Ishikawa (cell line): ENCODE data around the gene CGB1.

Source experiments
- CEBPB ChIP-seq: IDR thresholded peaks from 2 replicates; pipeline ENCODE4 v1.6.1; 2012
- CREB1 ChIP-seq: IDR thresholded peaks from 2 replicates; pipeline ENCODE4 v1.6.1; 2012; ENCODE audit warnings: low read depth
- EGR1 ChIP-seq: IDR thresholded peaks from 2 replicates; pipeline ENCODE4 v1.6.1; 2012
- EP300 ChIP-seq: IDR thresholded peaks from 2 replicates; pipeline ENCODE4 v1.6.1; 2012; ENCODE audit warnings: borderline replicate concordance
- FOXM1 ChIP-seq: IDR thresholded peaks from 2 replicates; pipeline ENCODE4 v1.6.1; 2012; ENCODE audit warnings: low read depth, borderline replicate concordance
- MAX ChIP-seq: IDR thresholded peaks from 2 replicates; pipeline ENCODE4 v1.6.1; 2012
- NFIC ChIP-seq: IDR thresholded peaks from 2 replicates; pipeline ENCODE4 v1.6.1; 2012
- RAD21 ChIP-seq: IDR thresholded peaks from 2 replicates; pipeline ENCODE4 v1.6.1; 2012; ENCODE audit warnings: low read depth
- REST ChIP-seq: IDR thresholded peaks from 2 replicates; pipeline ENCODE4 v1.6.1; 2012; ENCODE audit warnings: low read depth, mild to moderate bottlenecking
- TAF1 ChIP-seq: IDR thresholded peaks from 2 replicates; pipeline ENCODE4 v1.6.1; 2012; ENCODE audit warnings: low read depth, mild to moderate bottlenecking
- TCF12 ChIP-seq: IDR thresholded peaks from 2 replicates; pipeline ENCODE4 v1.6.1; 2012; ENCODE audit warnings: low read depth
- TEAD4 ChIP-seq: IDR thresholded peaks from 2 replicates; pipeline ENCODE4 v1.6.1; 2012
- USF1 ChIP-seq: IDR thresholded peaks from 2 replicates; pipeline ENCODE4 v1.6.1; 2012
- YY1 ChIP-seq: IDR thresholded peaks from 2 replicates; pipeline ENCODE4 v1.6.1; 2012; ENCODE audit warnings: low read depth
- ZBTB7A ChIP-seq: IDR thresholded peaks from 2 replicates; pipeline ENCODE4 v1.6.1; 2012; ENCODE audit warnings: low read depth

Gene CGB1

GRCh38 chr19:49036815-49037214, at the start of gene CGB1:
CGB1 (minus strand) TSS chr19:49036895; CDS start chr19:49036711, 184 bp downstream.
- peak; percentile 42 for TF ChIP-seq RAD21

- TF ChIP-seq MAX (no peak), TCF12 (no peak), ZBTB7A (no peak), TAF1 (no peak), FOXM1 (no peak), EGR1 (no peak), YY1 (no peak), RAD21 (no peak), CREB1 (no peak), NFIC (no peak), REST (no peak), CEBPB (no peak), EP300 (no peak), TEAD4 (no peak), USF1 (no peak)
Measured at GRCh38 chr19:49086296-49086695, 49.6 kb upstream of the CGB1 start.

GRCh38 chr19:49085868-49086232, 49.2 kb upstream of the CGB1 start:
- no peak for TF ChIP-seq USF1
- TF ChIP-seq TAF1, result no peak

GRCh38 chr19:49085020-49085867, 48.5 kb upstream of the CGB1 start, which contains the start of gene SNRNP70:
SNRNP70 (plus strand) TSS chr19:49085451; CDS start chr19:49086415, 964 bp downstream.
- TF ChIP-seq YY1 (no peak), FOXM1 (0 out of 2 replicates have a peak, but pooled peaks have one; percentile 51), USF1 (0 out of 2 replicates have a peak, but pooled peaks have one; percentile 20), CREB1 (no peak), ZBTB7A (0 out of 2 replicates have a peak, but pooled peaks have one; percentile 1), REST (no peak), EP300 (peak; percentile 15; the same call in 1 of the 2 replicates), TAF1 (peak; percentile 99), TEAD4 (0 out of 2 replicates have a peak, but pooled peaks have one; percentile 3), NFIC (peak; percentile 91), RAD21 (no peak), TCF12 (peak; percentile 54), MAX (peak; percentile 84), EGR1 (peak; percentile 82), CEBPB (no peak)

- TF ChIP-seq REST, result no peak
- TF ChIP-seq TCF12, result no peak
- TF ChIP-seq EP300, result no peak
- TF ChIP-seq MAX, result no peak
- no peak for TF ChIP-seq CEBPB
- no peak for TF ChIP-seq FOXM1
- no peak for TF ChIP-seq NFIC
- TF ChIP-seq RAD21, result no peak
- no peak for TF ChIP-seq TEAD4
- no peak for TF ChIP-seq CREB1
- no peak for TF ChIP-seq YY1
Measured at GRCh38 chr19:49084206-49085019, 47.7 kb upstream of the CGB1 start.
